HG02610 (cell line): ENCODE data around the gene TCEAL8.

ENCODE experiments used
- ATAC-seq: cut with Tn5 transposase; IDR thresholded peaks from one replicate; pipeline ENCODE4 v1.9.1; 2021; ENCODE audit warnings: mild to moderate bottlenecking, moderate library complexity; ENCODE audit not compliant: unreplicated experiment

TCEAL8 gene

DNA sequence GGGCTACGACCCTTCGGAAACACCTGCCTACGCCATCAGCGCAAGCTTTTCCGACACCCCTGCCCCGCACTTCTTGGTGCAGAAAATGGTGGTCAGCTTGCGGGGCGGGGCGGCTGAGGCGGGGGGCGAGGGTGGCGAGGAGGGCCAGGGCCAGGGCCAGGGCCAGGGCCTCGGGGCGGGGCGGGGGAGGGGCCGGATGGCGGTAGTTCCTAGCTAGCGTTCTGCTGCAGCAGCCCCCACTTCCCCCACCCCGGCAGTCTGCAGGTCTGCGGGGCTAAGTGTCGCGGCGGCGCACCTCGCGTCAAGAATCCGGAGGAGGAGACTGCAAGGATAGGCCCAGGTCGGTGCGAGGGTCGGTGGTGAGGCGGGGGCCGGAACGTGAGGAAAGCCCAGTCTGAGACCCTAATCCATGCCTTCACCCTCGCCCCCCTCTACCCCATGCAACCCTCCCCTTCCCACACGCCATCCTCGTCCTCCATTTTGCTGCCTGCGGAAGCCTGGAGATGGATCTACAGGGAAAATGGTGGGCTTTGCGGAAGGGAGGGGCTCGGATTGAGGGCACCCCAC is 39.4 kb downstream of the TCEAL8 start:
- peak; percentile 4 for ATAC-seq

DNA sequence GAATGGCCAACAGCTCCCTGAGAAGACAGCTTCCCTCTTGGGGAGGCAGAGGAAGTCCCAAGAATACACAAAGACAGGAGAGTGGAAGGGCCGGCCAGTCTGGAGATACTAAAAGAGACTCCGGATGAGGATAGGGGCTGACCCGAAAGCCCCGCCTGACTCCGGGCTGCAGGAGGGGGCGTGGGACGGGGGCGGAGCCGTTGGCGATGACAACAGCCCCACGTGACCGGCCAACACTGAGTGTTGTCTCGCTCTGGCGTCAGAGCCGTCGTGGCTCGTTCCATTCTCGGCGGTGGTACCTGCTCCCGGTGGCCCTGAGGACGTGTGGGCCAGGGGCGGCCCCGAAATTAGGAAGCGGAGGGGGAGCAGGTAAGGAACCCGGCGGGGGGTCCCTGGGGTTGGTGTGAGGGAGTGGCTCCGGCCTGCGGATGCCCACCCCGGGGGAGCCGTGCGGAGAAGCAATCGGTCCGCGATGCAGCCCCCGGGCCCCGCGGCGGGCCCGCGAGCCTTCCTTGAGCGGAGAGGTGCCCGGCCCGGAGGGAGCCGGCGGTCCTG is 40.0 kb downstream of the TCEAL8 start, which contains the start of gene BEX4:
BEX4 (plus strand) TSS at position 239 of the 555 bp plus-strand sequence. CDS start 1,046 bp downstream, outside the sequence.
- peak; percentile 94 for ATAC-seq

DNA sequence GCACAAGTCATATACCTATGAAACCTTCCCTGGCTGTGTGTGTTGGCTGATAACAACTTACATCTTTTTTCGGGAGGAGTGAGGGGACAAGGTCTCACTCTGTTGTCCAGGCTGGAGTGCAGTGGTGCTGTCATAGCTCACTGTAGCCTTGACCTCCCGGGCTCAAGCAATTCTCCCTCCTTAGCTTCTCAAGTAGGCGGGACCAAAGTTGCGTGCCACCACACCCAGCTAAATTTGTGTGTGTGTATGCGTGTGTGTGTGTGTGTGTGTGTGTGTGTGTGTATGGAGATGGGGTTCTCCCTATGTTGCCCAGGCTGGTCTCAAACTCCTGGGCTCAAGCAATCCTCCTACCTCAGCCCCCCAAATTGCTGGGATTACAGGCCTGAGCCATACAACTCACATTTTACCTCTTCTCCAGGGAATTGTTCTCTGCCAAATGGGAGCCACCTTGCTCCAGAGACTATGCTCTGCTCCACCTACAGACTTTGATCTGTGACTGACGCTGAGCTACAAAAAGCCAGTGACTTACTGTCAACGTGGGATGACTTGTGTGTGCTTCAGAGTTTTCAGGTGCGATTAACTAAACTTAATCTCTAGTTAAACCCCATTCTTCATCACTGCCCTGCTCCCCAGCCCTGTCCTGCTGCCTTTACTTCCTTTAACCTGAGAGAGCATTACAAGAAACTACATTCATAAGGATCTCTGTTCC is 42.1 kb downstream of the TCEAL8 start:
- no peak for ATAC-seq

DNA sequence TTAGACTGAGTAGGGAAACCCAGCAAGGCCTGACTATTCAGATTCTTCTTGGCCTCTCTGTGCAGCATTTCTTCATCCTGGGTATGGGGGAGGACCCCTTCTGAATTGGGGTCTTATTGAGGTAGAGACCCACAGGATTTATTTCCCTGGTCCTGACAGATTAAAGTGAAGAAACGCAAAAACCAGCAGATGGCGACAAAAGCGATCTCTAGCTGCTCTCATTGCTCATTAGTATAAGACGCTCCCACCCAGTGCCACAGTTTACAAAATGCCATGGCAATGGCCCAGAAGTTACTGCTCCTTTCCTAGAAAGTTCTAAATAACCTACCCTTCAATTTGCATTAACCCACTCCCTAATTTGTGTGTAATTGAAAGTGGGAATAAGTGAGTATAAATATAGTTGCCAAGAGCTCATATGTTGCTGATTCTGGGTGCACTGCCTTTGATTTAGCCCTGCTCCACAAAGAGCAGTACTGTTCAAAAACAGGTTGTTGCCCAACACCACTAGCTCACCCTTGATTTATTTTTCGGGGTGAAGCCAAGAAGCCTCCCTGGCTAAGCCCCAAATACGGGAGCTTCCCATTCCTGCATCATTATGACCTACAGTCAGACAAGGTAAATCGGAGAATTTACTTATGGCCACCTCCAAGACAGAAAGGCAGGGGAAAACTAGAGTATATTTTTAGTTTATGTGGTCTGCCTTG is 43.8 kb downstream of the TCEAL8 start:
- no peak for ATAC-seq

DNA sequence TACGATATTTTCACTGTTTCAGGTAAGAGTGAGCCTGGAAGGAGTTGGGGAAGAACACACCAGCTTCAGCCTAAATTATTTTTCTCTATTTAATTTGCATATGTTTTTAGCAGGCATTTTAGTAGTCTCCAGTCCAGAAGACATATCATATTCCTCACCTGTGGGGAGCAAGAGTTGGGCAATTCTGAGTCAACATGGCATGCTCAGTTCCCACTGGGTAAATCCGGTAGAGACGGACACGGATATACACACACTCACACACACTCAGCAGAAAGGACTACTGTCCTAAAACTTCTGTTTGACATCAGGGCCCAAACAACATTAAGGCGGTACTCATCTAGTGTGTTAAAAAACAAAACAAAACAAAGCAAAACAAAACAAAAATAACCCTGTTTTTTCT is 44.9 kb downstream of the TCEAL8 start:
- no peak for ATAC-seq
